ENCODE results near the gene GPC6.
A peak's percentile ranks its signal among the peaks of the same experiment; 100 is the strongest.

Gene GPC6

DNA sequence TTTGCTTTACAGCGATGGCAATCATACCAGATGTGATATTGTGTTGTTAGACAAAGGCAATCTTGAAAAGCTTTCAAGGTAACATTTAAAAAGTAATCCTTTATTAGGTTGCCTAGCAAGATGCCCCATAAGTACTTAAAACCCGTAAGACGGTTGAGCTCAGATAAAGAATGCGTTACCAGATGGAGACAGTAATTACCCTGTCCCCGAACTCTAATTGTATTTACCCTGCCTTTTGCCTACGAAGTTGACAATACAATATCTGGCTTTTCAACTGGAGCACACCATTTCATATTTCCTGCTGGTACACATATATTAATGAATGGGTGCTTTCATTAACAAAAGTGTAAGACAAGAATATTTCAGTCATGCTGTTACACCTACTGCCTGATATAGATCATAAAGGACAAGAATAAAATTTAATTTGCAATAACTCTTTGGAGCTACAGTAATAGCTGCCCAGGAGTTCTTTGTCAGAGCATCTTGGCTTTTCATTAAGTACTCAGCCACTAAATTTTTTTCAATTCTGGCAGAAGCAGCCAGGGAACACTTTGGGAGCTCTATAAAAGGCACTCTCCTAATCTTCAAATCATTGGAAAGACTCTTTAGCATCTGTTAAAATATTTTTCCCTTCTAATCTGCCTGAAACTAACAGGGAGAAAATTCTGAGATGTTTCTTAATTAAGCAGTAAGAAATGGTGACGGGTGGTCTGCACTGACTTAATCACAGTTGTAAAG, 1189.1 kb downstream of the GPC6 start:
- Histone ChIP-seq H3K4me3 (ENCODE audit: low read depth, low read length) (no peak overlapping the region), H3K36me3 (ENCODE audit: control insufficient read depth in 2 of 2, insufficient read depth in 1 of 2, low read length in 2 of 2) (no peaks in the 10 kb centered on the region), H3K4me1 (ENCODE audit: control insufficient read depth, insufficient read depth, low read length) (no peaks in the 10 kb centered on the region), H3K9me3 (ENCODE audit: control insufficient read depth, insufficient read depth, low read depth, low read length) (no peaks in the 10 kb centered on the region), H3K27ac (ENCODE audit: extremely low read depth, low read depth, low read length) (no peak overlapping the region)
- CTCF ChIA-PET: interaction anchor here (0.5 to 2.6 kb wide), 11 partner anchors 8 to 1453 kb away, joined by 3 to 11 read pairs (median 3); no protein-coding TSS in a partner anchor
- POLR2A ChIA-PET: no interaction called here
- TF ChIP-seq ZNF677 (tag by site-specific recombination; IDR thresholded peaks at IDR 0.05) (no peak), ZNF654 (tag by site-specific recombination; IDR thresholded peaks at IDR 0.05; ENCODE audit: low read depth) (no peak), ZBTB17 (tag by site-specific recombination; IDR thresholded peaks at IDR 0.05) (no peak), HOXD13 (CRISPR knock-in tag; IDR thresholded peaks at IDR 0.05; ENCODE audit: borderline replicate concordance) (no peak), ZBTB44 (tag by site-specific recombination; IDR thresholded peaks at IDR 0.05) (no peak), ZNF785 (tag by site-specific recombination; IDR thresholded peaks at IDR 0.05) (no peak), SCRT2 (tag by site-specific recombination; IDR thresholded peaks at IDR 0.05) (no peak), ZSCAN18 (tag by site-specific recombination; IDR thresholded peaks at IDR 0.05) (no peak), ZNF510 (tag by site-specific recombination; IDR thresholded peaks at IDR 0.05; ENCODE audit: insufficient replicate concordance) (no peak), PRDM4 (tag by site-specific recombination; IDR thresholded peaks at IDR 0.05) (no peak)

- ChIA-PET POLR2A (no interaction called here), CTCF (interaction anchor here (0.5 to 2.6 kb wide), 18 partner anchors 9 to 1454 kb away, joined by 3 to 11 read pairs (median 3); no protein-coding TSS in a partner anchor)
- no peaks in the 10 kb centered on the region for H3K9me3 ChIP-seq (ENCODE audit: control insufficient read depth, insufficient read depth, low read depth, low read length)
Observed at GRCh38 chr13:94416454-94417080, 1190.0 kb downstream of the GPC6 start.

More at GRCh38 chr13:94416454-94417080, 1190.0 kb downstream of the GPC6 start:
- Histone ChIP-seq H3K27ac (ENCODE audit: extremely low read depth, low read depth, low read length) (no peak overlapping the region), H3K4me1 (ENCODE audit: control insufficient read depth, insufficient read depth, low read length) (no peaks in the 10 kb centered on the region), H3K36me3 (ENCODE audit: control insufficient read depth in 2 of 2, insufficient read depth in 1 of 2, low read length in 2 of 2) (no peaks in the 10 kb centered on the region), H3K4me3 (ENCODE audit: low read depth, low read length) (no peak overlapping the region)
- no peak for TF ChIP-seq ZNF561 (tag by site-specific recombination; IDR thresholded peaks at IDR 0.05; ENCODE audit: borderline replicate concordance)
- TF ChIP-seq KLF17 (tag by site-specific recombination; IDR thresholded peaks at IDR 0.05): no peak
- peak; percentile 67 for TF ChIP-seq ZNF654 (tag by site-specific recombination; IDR thresholded peaks at IDR 0.05; ENCODE audit: low read depth)
- TF ChIP-seq ZNF2 (tag by site-specific recombination; IDR thresholded peaks at IDR 0.05): peak; percentile 50; the same call in 1 of the 2 replicates
- TF ChIP-seq ZNF521 (tag by site-specific recombination; IDR thresholded peaks at IDR 0.05): no peak
- TF ChIP-seq ZNF660 (tag by site-specific recombination; IDR thresholded peaks at IDR 0.05): no peak
- TF ChIP-seq ZBTB44 (tag by site-specific recombination; IDR thresholded peaks at IDR 0.05): peak; percentile 99
- peak; percentile 95 for TF ChIP-seq TRIM28 (IDR thresholded peaks at IDR 0.05; ENCODE audit: borderline replicate concordance, low read length)
